Neural crest cell (in vitro differentiated cells): ENCODE results near the gene MINDY3. TPM values are rescaled to one million over a fixed set of nuclear protein-coding genes. Genes with fewer than 3 reads are reported as not detected.
A peak's percentile ranks its signal among the peaks of the same experiment; 100 is the strongest.

ENCODE experiments used
- DNase-seq: peaks from one replicate; pipeline ENCODE4 v3.0.0; 2021; ENCODE audit warnings: low read depth, mixed read lengths, low spot score
- H3K27ac Mint-ChIP-seq: one replicate; pipeline ENCODE4 v1.8.0; 2021; ENCODE audit warnings: mild to moderate bottlenecking, mixed read lengths; ENCODE audit not compliant: unreplicated experiment
- H3K27me3 Mint-ChIP-seq: 2 replicates; pipeline ENCODE4 v1.8.0; 2021; ENCODE audit warnings: low read depth, mild to moderate bottlenecking, mixed read lengths
- H3K36me3 Mint-ChIP-seq: 2 replicates; pipeline ENCODE4 v1.8.0; 2021; ENCODE audit warnings: low read depth, mild to moderate bottlenecking, mixed read lengths
- H3K4me1 Mint-ChIP-seq: 2 replicates; pipeline ENCODE4 v1.8.0; 2021; ENCODE audit warnings: mixed read lengths
- H3K4me3 Mint-ChIP-seq: one replicate; pipeline ENCODE4 v1.8.0; 2021; ENCODE audit warnings: mild to moderate bottlenecking, mixed read lengths
- H3K9me3 Mint-ChIP-seq: 2 replicates; pipeline ENCODE4 v1.8.0; 2021; ENCODE audit warnings: mixed read lengths
- CTCF ChIP-seq: fragments of 200-600 bp; sonication (generic); conservative IDR thresholded peaks from 2 replicates; pipeline ENCODE4 v1.5.0; 2021; ENCODE audit warnings: antibody characterized with exemption, mild to moderate bottlenecking
- total RNA-seq: library from RNA; stranded (reverse); gene quantifications from 2 replicates; pipeline ENCODE4 v1.2.1, GENCODE V29; 2021

MINDY3 gene
- total RNA-seq, 1 donor from 2014 or later, result 22.9 TPM

GRCh38 chr10:15871823-15872222 is 11.5 kb upstream of the MINDY3 start:
- H3K9me3 Mint-ChIP-seq, result no peaks in the 10 kb centered on the region
- H3K27ac Mint-ChIP-seq, result no peak overlapping the region
- peaks cover 90% of the 10 kb centered on the region for H3K27me3 Mint-ChIP-seq

GRCh38 chr10:15869935-15870334 is 9.6 kb upstream of the MINDY3 start:
- no peak overlapping the region for H3K27ac Mint-ChIP-seq
- peaks cover 94% of the 10 kb centered on the region for H3K27me3 Mint-ChIP-seq
- no peak for TF ChIP-seq CTCF
- no peaks in the 10 kb centered on the region for H3K4me1 Mint-ChIP-seq
- H3K36me3 Mint-ChIP-seq, result no peaks in the 10 kb centered on the region
- H3K4me3 Mint-ChIP-seq, result no peak overlapping the region
- DNase-seq, result no peak
- H3K9me3 Mint-ChIP-seq, result no peaks in the 10 kb centered on the region

More at GRCh38 chr10:15871823-15872222, 11.5 kb upstream of the MINDY3 start:
- Mint-ChIP-seq H3K4me1 (no peaks in the 10 kb centered on the region), H3K36me3 (no peaks in the 10 kb centered on the region), H3K4me3 (no peak overlapping the region)
- DNase-seq, result no peak
- TF ChIP-seq CTCF, result no peak

GRCh38 chr10:15868006-15868405 is 7.7 kb upstream of the MINDY3 start:
- peaks cover 96% of the 10 kb centered on the region for H3K27me3 Mint-ChIP-seq
- no peak overlapping the region for H3K27ac Mint-ChIP-seq
- H3K9me3 Mint-ChIP-seq, result no peaks in the 10 kb centered on the region

GRCh38 chr10:15865304-15865703 is 5.0 kb upstream of the MINDY3 start:
- Mint-ChIP-seq H3K36me3 (peaks cover 4% of the 10 kb centered on the region), H3K9me3 (peaks cover 5% of the 10 kb centered on the region), H3K27ac (no peak overlapping the region), H3K27me3 (peaks cover 85% of the 10 kb centered on the region), H3K4me3 (no peak overlapping the region), H3K4me1 (peaks cover 4% of the 10 kb centered on the region)
- TF ChIP-seq CTCF, result no peak
- no peak for DNase-seq

More at GRCh38 chr10:15868006-15868405, 7.7 kb upstream of the MINDY3 start:
- no peaks in the 10 kb centered on the region for H3K36me3 Mint-ChIP-seq
- no peak overlapping the region for H3K4me3 Mint-ChIP-seq
- no peaks in the 10 kb centered on the region for H3K4me1 Mint-ChIP-seq
- no peak for TF ChIP-seq CTCF
- no peak for DNase-seq

- H3K27ac Mint-ChIP-seq, result no peak overlapping the region
- H3K4me3 Mint-ChIP-seq, result no peak overlapping the region
- TF ChIP-seq CTCF, result no peak
- H3K27me3 Mint-ChIP-seq, result peaks cover 79% of the 10 kb centered on the region
- peaks cover 5% of the 10 kb centered on the region for H3K9me3 Mint-ChIP-seq
- peaks cover 6% of the 10 kb centered on the region for H3K36me3 Mint-ChIP-seq
- peaks cover 13% of the 10 kb centered on the region for H3K4me1 Mint-ChIP-seq
- no peak for DNase-seq
Measured at GRCh38 chr10:15864419-15864818, 4.1 kb upstream of the MINDY3 start.

- no peak for TF ChIP-seq CTCF
- H3K4me1 Mint-ChIP-seq, result peaks cover 19% of the 10 kb centered on the region
- DNase-seq, result no peak
- peaks cover 72% of the 10 kb centered on the region for H3K27me3 Mint-ChIP-seq
- H3K27ac Mint-ChIP-seq, result no peak overlapping the region
- H3K9me3 Mint-ChIP-seq, result peaks cover 5% of the 10 kb centered on the region
- peak overlapping the region; percentile 0 for H3K4me3 Mint-ChIP-seq
- peaks cover 6% of the 10 kb centered on the region for H3K36me3 Mint-ChIP-seq
Measured at GRCh38 chr10:15863733-15864132, 3.4 kb upstream of the MINDY3 start.
